HEK293 (cell line): ENCODE measurements around the gene DSCAML1.

ENCODE experiments used
- CTCF ChIA-PET: fragments of 350-600 bp; formaldehyde crosslinking; extraction: SDS; loops from one replicate; lab custom pipeline; 2021; ENCODE audit warnings: antibody characterized with exemption; lab: Yijun Ruan, JAX
- POLR2A ChIA-PET: fragments of 300-600 bp; formaldehyde crosslinking; extraction: SDS; loops from one replicate; lab custom pipeline; 2020; ENCODE audit warnings: antibody characterized with exemption, inconsistent platforms; lab: Yijun Ruan, JAX
- H3K27ac ChIP-seq: fragments of 200-500 bp; sonication (Bioruptor generic); 2 replicates; pipeline ENCODE4 v1.5.1; 2014; ENCODE audit warnings: low read depth, low read length, control low read depth, inconsistent platforms; ENCODE audit errors: extremely low read depth
- H3K36me3 ChIP-seq, 2 experiments: fragments of 200-500 bp in 1 of 2; sonication (Bioruptor generic) in 1 of 2; 1 replicate in 1 of 2; 2 replicates in 1 of 2; pipeline ENCODE4 v1.5.1; 2014 to 2017; ENCODE audit warnings: inconsistent platforms in 2 of 2, low read length in 2 of 2; ENCODE audit not compliant: control insufficient read depth in 2 of 2, insufficient read depth in 1 of 2
- H3K4me1 ChIP-seq: fragments of 200-500 bp; sonication (Bioruptor generic); 2 replicates; pipeline ENCODE4 v1.5.1; 2014; ENCODE audit warnings: mild to moderate bottlenecking, low read length, inconsistent platforms; ENCODE audit not compliant: control insufficient read depth, insufficient read depth
- H3K4me3 ChIP-seq: 2 replicates; pipeline ENCODE4 v1.5.1; 2011; ENCODE audit warnings: low read depth, mild to moderate bottlenecking, control low read depth, low read length, moderate library complexity
- H3K9me3 ChIP-seq: fragments of 200-500 bp; sonication (Bioruptor generic); 2 replicates; pipeline ENCODE4 v1.5.1; 2014; ENCODE audit warnings: low read depth, low read length, inconsistent platforms; ENCODE audit not compliant: control insufficient read depth, insufficient read depth
- SCRT1 ChIP-seq: fragments of 450-650 bp; formaldehyde crosslinking; IDR thresholded peaks from 2 replicates; pipeline ENCODE4 v1.5.1; 2016; ENCODE audit warnings: missing biosample characterization, missing genetic modification characterization, borderline replicate concordance
- SP2 ChIP-seq: fragments of 450-650 bp; formaldehyde crosslinking; IDR thresholded peaks from 2 replicates; pipeline ENCODE4 v1.5.1; 2016; ENCODE audit warnings: missing biosample characterization, missing genetic modification characterization
- SP7 ChIP-seq: fragments of 450-650 bp; formaldehyde crosslinking; IDR thresholded peaks from 2 replicates; pipeline ENCODE4 v1.5.1; 2016; ENCODE audit warnings: missing biosample characterization, missing genetic modification characterization
- ZBTB21 ChIP-seq: fragments of 450-650 bp; formaldehyde crosslinking; IDR thresholded peaks from 2 replicates; pipeline ENCODE4 v1.5.1; 2017; ENCODE audit warnings: missing biosample characterization, missing genetic modification characterization
- ZNF16 ChIP-seq: fragments of 450-650 bp; formaldehyde crosslinking; IDR thresholded peaks from 2 replicates; pipeline ENCODE4 v1.5.1; 2016; ENCODE audit warnings: low read depth, missing biosample characterization, missing genetic modification characterization
- ZNF37A ChIP-seq: fragments of 450-650 bp; IDR thresholded peaks from 2 replicates; pipeline ENCODE4 v1.5.1; 2018; ENCODE audit warnings: missing biosample characterization, missing genetic modification characterization
- ZNF48 ChIP-seq: fragments of 450-650 bp; formaldehyde crosslinking; IDR thresholded peaks from 2 replicates; pipeline ENCODE4 v1.5.1; 2016; ENCODE audit warnings: missing biosample characterization, missing genetic modification characterization
- ZNF501 ChIP-seq: fragments of 450-650 bp; formaldehyde crosslinking; IDR thresholded peaks from 2 replicates; pipeline ENCODE4 v1.5.1; 2016; ENCODE audit warnings: missing biosample characterization, missing genetic modification characterization
- ZNF558 ChIP-seq: fragments of 450-650 bp; formaldehyde crosslinking; IDR thresholded peaks from 2 replicates; pipeline ENCODE4 v1.5.1; 2016; ENCODE audit warnings: missing biosample characterization, missing genetic modification characterization
- ZNF701 ChIP-seq: fragments of 450-650 bp; formaldehyde crosslinking; IDR thresholded peaks from 2 replicates; pipeline ENCODE4 v1.5.1; 2016; ENCODE audit warnings: missing biosample characterization, missing genetic modification characterization
- ZNF785 ChIP-seq: fragments of 450-650 bp; formaldehyde crosslinking; IDR thresholded peaks from 2 replicates; pipeline ENCODE4 v1.5.1; 2016; ENCODE audit warnings: missing biosample characterization, missing genetic modification characterization
- TF ChIP-seq, protein P1 (sequence below): fragments of 450-650 bp; formaldehyde crosslinking; IDR thresholded peaks from 2 replicates; pipeline ENCODE4 v1.5.1; 2017; ENCODE audit warnings: missing biosample characterization, missing genetic modification characterization
- TF ChIP-seq, protein P2 (sequence below): fragments of 450-650 bp; formaldehyde crosslinking; IDR thresholded peaks from 2 replicates; pipeline ENCODE4 v1.5.1; 2017; ENCODE audit warnings: missing biosample characterization, missing genetic modification characterization
- TF ChIP-seq, protein P3 (sequence below): fragments of 450-650 bp; formaldehyde crosslinking; IDR thresholded peaks from 2 replicates; pipeline ENCODE4 v1.5.1; 2016; ENCODE audit warnings: missing biosample characterization, missing genetic modification characterization
- TF ChIP-seq, protein P4 (sequence below): fragments of 450-650 bp; IDR thresholded peaks from 2 replicates; pipeline ENCODE4 v1.5.1; 2018; ENCODE audit warnings: missing biosample characterization, missing genetic modification characterization
- TF ChIP-seq, protein P5 (sequence below): fragments of 450-650 bp; formaldehyde crosslinking; IDR thresholded peaks from 2 replicates; pipeline ENCODE4 v1.5.1; 2016; ENCODE audit warnings: missing biosample characterization, missing genetic modification characterization

Gene DSCAML1

DNA sequence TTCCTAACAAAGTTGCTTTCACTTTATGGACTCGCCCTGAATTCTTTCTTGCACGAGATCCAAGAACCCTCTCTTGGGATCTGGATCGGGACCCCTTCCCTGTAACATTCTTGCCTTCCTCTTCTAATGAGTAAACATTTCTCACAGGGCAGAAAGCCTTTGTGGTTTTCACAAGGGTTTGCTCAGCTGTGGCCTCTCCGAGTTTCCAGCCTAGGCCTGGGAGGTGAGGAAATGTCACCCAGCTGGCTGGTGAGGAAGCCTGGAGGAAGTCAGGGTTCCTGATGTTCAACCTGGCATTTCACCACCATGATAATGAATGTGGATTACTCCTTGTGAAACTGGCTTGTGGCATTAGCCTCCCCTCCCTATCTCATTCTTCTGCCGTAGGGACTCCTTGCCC lies 224.9 kb downstream of the DSCAML1 start:
- H3K9me3 ChIP-seq = no peaks in the 10 kb centered on the region
- no peaks in the 10 kb centered on the region for H3K36me3 ChIP-seq
- H3K4me1 ChIP-seq = no peaks in the 10 kb centered on the region
- no peak overlapping the region for H3K4me3 ChIP-seq
- H3K27ac ChIP-seq = no peak overlapping the region
- POLR2A ChIA-PET = no interaction called here
- TF ChIP-seq ZNF701 (tag by site-specific recombination) (no peak), ZNF48 (tag by site-specific recombination) (no peak)
- TF ChIP-seq, all 188 proteins: peak for 0
- CTCF ChIA-PET = interaction anchor here (0.6 kb wide), 1 partner anchor 408 kb away, joined by 3 read pairs; no protein-coding TSS in a partner anchor

DNA sequence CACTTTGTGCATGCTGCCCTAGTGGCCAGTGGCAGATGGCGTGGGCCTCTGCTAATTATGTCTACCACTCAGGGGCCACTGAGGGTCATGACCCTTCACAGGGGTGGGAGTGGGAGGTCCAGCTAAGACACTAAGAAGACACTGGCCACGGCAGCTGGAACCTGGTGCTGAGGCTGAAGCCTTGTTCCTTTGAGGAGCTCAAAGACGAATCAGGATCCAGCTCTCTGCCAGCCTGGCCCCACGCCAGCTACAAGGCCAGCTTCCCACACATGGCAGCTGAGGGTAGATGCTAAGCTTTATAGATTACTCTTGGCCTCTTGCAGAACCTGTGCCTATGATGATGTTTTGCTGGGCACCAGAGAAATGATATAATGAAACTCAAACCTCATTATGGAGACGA lies 226.3 kb downstream of the DSCAML1 start:
- CTCF ChIA-PET = interaction anchor here (0.5 kb wide), 2 partner anchors 146 to 237 kb away, joined by 3 to 4 read pairs; no protein-coding TSS in a partner anchor
- no peaks in the 10 kb centered on the region for H3K9me3 ChIP-seq
- no peak overlapping the region for H3K27ac ChIP-seq
- POLR2A ChIA-PET = no interaction called here
- TF ChIP-seq, protein P1, sequence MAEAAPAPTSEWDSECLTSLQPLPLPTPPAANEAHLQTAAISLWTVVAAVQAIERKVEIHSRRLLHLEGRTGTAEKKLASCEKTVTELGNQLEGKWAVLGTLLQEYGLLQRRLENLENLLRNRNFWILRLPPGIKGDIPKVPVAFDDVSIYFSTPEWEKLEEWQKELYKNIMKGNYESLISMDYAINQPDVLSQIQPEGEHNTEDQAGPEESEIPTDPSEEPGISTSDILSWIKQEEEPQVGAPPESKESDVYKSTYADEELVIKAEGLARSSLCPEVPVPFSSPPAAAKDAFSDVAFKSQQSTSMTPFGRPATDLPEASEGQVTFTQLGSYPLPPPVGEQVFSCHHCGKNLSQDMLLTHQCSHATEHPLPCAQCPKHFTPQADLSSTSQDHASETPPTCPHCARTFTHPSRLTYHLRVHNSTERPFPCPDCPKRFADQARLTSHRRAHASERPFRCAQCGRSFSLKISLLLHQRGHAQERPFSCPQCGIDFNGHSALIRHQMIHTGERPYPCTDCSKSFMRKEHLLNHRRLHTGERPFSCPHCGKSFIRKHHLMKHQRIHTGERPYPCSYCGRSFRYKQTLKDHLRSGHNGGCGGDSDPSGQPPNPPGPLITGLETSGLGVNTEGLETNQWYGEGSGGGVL (tag by site-specific recombination) = no peak
- TF ChIP-seq ZBTB21 (tag by site-specific recombination) (no peak), ZNF558 (tag by site-specific recombination) (no peak)
- TF ChIP-seq, protein P2, sequence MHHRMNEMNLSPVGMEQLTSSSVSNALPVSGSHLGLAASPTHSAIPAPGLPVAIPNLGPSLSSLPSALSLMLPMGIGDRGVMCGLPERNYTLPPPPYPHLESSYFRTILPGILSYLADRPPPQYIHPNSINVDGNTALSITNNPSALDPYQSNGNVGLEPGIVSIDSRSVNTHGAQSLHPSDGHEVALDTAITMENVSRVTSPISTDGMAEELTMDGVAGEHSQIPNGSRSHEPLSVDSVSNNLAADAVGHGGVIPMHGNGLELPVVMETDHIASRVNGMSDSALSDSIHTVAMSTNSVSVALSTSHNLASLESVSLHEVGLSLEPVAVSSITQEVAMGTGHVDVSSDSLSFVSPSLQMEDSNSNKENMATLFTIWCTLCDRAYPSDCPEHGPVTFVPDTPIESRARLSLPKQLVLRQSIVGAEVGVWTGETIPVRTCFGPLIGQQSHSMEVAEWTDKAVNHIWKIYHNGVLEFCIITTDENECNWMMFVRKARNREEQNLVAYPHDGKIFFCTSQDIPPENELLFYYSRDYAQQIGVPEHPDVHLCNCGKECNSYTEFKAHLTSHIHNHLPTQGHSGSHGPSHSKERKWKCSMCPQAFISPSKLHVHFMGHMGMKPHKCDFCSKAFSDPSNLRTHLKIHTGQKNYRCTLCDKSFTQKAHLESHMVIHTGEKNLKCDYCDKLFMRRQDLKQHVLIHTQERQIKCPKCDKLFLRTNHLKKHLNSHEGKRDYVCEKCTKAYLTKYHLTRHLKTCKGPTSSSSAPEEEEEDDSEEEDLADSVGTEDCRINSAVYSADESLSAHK (tag by site-specific recombination) = no peak
- TF ChIP-seq, protein P3, sequence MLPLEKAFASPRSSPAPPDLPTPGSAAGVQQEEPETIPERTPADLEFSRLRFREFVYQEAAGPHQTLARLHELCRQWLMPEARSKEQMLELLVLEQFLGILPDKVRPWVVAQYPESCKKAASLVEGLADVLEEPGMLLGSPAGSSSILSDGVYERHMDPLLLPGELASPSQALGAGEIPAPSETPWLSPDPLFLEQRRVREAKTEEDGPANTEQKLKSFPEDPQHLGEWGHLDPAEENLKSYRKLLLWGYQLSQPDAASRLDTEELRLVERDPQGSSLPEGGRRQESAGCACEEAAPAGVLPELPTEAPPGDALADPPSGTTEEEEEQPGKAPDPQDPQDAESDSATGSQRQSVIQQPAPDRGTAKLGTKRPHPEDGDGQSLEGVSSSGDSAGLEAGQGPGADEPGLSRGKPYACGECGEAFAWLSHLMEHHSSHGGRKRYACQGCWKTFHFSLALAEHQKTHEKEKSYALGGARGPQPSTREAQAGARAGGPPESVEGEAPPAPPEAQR (tag by site-specific recombination) = no peak
- no peaks in the 10 kb centered on the region for H3K4me1 ChIP-seq
- H3K36me3 ChIP-seq = no peaks in the 10 kb centered on the region
- H3K4me3 ChIP-seq = no peak overlapping the region

DNA sequence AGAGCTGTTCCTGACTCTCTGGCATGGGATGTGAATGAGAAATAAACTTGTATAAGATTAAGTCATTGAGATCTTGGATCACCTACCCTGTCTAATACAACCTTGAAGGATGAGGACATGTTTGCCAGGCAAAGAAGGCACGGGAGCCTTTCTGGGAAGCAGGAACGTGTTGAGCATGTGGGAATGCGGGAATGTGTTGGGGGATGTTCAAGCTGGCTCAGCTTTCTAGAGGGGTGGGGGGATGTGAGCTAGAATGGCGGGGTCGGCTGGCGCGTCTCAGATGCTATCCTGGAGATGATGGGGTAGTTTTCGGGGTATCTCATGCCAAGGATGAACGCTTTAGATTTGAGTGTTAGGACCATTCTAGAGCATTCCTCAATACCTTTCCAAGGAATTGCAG lies 227.1 kb downstream of the DSCAML1 start:
- ChIA-PET CTCF (no interaction called here), POLR2A (no interaction called here)
- TF ChIP-seq, protein P2 (tag by site-specific recombination) = no peak
- TF ChIP-seq SP2 = no peak
- H3K27ac ChIP-seq = no peak overlapping the region
- no peaks in the 10 kb centered on the region for H3K36me3 ChIP-seq
- no peak overlapping the region for H3K4me3 ChIP-seq
- no peaks in the 10 kb centered on the region for H3K4me1 ChIP-seq
- H3K9me3 ChIP-seq = no peaks in the 10 kb centered on the region

DNA sequence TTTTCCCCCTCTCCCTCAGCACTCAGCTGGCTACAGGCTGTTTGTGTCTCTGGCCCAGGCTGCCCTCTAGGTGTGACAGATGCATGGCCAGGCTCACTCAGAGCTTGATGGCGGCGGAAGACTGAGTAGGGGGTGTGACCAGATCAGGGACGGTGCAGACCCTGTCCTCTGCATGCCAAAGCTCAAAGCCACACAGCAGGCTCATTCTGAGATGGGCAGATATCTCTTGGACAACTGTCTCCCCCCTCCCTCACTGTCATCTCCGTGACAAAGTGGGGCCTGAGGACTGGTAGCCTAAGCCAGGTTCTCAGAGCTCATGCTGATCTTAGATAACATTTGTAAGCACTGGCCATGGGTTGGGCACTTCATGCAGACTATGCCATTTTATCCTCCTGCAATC lies 231.3 kb downstream of the DSCAML1 start:
- CTCF ChIA-PET = no interaction called here
- Histone ChIP-seq H3K36me3 (no peaks in the 10 kb centered on the region), H3K9me3 (no peaks in the 10 kb centered on the region), H3K27ac (no peak overlapping the region), H3K4me1 (no peaks in the 10 kb centered on the region), H3K4me3 (no peak overlapping the region)
- POLR2A ChIA-PET = no interaction called here
- TF ChIP-seq, protein P4, sequence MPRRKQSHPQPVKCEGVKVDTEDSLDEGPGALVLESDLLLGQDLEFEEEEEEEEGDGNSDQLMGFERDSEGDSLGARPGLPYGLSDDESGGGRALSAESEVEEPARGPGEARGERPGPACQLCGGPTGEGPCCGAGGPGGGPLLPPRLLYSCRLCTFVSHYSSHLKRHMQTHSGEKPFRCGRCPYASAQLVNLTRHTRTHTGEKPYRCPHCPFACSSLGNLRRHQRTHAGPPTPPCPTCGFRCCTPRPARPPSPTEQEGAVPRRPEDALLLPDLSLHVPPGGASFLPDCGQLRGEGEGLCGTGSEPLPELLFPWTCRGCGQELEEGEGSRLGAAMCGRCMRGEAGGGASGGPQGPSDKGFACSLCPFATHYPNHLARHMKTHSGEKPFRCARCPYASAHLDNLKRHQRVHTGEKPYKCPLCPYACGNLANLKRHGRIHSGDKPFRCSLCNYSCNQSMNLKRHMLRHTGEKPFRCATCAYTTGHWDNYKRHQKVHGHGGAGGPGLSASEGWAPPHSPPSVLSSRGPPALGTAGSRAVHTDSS (tag by site-specific recombination) = no peak
- TF ChIP-seq SCRT1 (tag by site-specific recombination) (no peak), ZNF16 (tag by site-specific recombination) (no peak), ZNF785 (tag by site-specific recombination) (no peak), ZNF501 (tag by site-specific recombination) (no peak), SP7 (tag by site-specific recombination) (no peak), ZNF37A (no peak)
- TF ChIP-seq, protein P5, sequence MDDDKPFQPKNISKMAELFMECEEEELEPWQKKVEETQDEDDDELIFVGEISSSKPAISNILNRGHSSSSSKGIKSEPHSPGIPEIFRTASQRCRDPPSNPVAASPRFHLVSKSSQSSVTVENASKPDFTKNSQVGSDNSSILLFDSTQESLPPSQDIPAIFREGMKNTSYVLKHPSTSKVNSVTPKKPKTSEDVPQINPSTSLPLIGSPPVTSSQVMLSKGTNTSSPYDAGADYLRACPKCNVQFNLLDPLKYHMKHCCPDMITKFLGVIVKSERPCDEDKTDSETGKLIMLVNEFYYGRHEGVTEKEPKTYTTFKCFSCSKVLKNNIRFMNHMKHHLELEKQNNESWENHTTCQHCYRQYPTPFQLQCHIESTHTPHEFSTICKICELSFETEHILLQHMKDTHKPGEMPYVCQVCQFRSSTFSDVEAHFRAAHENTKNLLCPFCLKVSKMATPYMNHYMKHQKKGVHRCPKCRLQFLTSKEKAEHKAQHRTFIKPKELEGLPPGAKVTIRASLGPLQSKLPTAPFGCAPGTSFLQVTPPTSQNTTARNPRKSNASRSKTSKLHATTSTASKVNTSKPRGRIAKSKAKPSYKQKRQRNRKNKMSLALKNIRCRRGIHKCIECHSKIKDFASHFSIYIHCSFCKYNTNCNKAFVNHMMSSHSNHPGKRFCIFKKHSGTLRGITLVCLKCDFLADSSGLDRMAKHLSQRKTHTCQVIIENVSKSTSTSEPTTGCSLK (tag by site-specific recombination) = no peak
